ENCODE data around the gene GIMAP2. TPM values are rescaled to one million over a fixed set of nuclear protein-coding genes. Genes with fewer than 3 reads are reported as not detected.
"Not testable (repeated sequence)": the region's sequence is repeated elsewhere in the genome, so short reads cannot be mapped to it uniquely, and the experiment has no call there.

GIMAP2 gene
- total RNA-seq, 1 donor from 2014 or later, result not detected

- Histone ChIP-seq H3K4me2 (ENCODE audit: low read length) (no peak overlapping the region), H3K4me3 (ENCODE audit: insufficient read depth, low read depth, low read length) (no peak overlapping the region), H3K27me3 (ENCODE audit: insufficient read depth, low read length) (no peaks in the 10 kb centered on the region), H3K27ac (ENCODE audit: low read depth, low read length) (no peak overlapping the region), H2AFZ (ENCODE audit: low read depth, low read length) (no peak overlapping the region), H3K9ac (ENCODE audit: low read length) (no peak overlapping the region), H3K4me1 (ENCODE audit: insufficient read depth, low read length) (no peaks in the 10 kb centered on the region), H3K9me3 (ENCODE audit: insufficient read depth, low read depth, low read length) (no peaks in the 10 kb centered on the region), H3K36me3 (ENCODE audit: insufficient read depth, low read length) (no peaks in the 10 kb centered on the region), H3K79me2 (ENCODE audit: insufficient read depth, low read length) (no peaks in the 10 kb centered on the region), H4K20me1 (ENCODE audit: insufficient read depth, low read length) (no peaks in the 10 kb centered on the region)
- H3K4me3 Mint-ChIP-seq (ENCODE audit: unreplicated experiment), result no peak overlapping the region
- H3K9me3 Mint-ChIP-seq (ENCODE audit: unreplicated experiment), result peaks cover 4% of the 10 kb centered on the region
- H3K27me3 Mint-ChIP-seq (ENCODE audit: low read depth, unreplicated experiment), result peaks cover 5% of the 10 kb centered on the region
- peaks cover 9% of the 10 kb centered on the region for H3K4me1 Mint-ChIP-seq (ENCODE audit: low read depth, unreplicated experiment)
- DNase-seq (ENCODE audit: low read depth) (no peak), FAIRE-seq (no peak)
- no peak overlapping the region for H3K27ac Mint-ChIP-seq (ENCODE audit: unreplicated experiment)
- no peaks in the 10 kb centered on the region for H3K36me3 Mint-ChIP-seq (ENCODE audit: low read depth, unreplicated experiment)
- TF ChIP-seq CTCF (IDR thresholded peaks at IDR 0.05; ENCODE audit: insufficient read depth, low read depth, low read length), result no peak
- TF ChIP-seq EZH2 (IDR thresholded peaks at IDR 0.05; ENCODE audit: insufficient read depth, low read length), result no peak
Measured at GRCh38 chr7:150675714-150676113, 9.8 kb upstream of the GIMAP2 start.

DNA sequence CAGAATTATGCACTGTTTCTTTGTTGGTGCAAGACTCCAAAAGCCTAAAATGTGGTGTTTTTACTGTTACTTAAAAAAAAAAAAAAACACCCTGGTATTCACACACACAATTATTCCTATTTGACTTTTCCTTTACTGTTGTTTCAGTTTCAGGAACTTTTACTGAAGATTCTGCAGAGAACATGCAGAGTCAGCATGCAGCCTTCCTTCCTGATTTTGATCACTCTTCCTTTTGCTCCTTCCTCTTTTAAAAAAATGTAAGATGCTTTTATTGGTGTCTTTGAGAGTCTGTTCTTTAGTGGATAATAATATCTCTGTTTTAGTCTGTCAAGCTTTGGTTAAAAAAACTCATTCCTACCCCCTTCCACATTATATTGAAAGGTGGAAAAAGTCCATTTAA is 9.2 kb upstream of the GIMAP2 start:
- H3K27ac Mint-ChIP-seq (ENCODE audit: unreplicated experiment); H3K27me3 Mint-ChIP-seq (ENCODE audit: low read depth, unreplicated experiment); H3K4me1 Mint-ChIP-seq (ENCODE audit: low read depth, unreplicated experiment); H3K27me3 ChIP-seq (ENCODE audit: insufficient read depth, low read length); H2AFZ ChIP-seq (ENCODE audit: low read depth, low read length); H3K9ac ChIP-seq (ENCODE audit: low read length); H3K36me3 ChIP-seq (ENCODE audit: insufficient read depth, low read length); H3K4me2 ChIP-seq (ENCODE audit: low read length); H3K36me3 Mint-ChIP-seq (ENCODE audit: low read depth, unreplicated experiment); H3K9me3 ChIP-seq (ENCODE audit: insufficient read depth, low read depth, low read length); FAIRE-seq; DNase-seq (ENCODE audit: low read depth); H3K9me3 Mint-ChIP-seq (ENCODE audit: unreplicated experiment); H4K20me1 ChIP-seq (ENCODE audit: insufficient read depth, low read length); H3K27ac ChIP-seq (ENCODE audit: low read depth, low read length); H3K4me1 ChIP-seq (ENCODE audit: insufficient read depth, low read length); H3K4me3 ChIP-seq (ENCODE audit: insufficient read depth, low read depth, low read length); H3K79me2 ChIP-seq (ENCODE audit: insufficient read depth, low read length); H3K4me3 Mint-ChIP-seq (ENCODE audit: unreplicated experiment): not testable (repeated sequence)

DNA sequence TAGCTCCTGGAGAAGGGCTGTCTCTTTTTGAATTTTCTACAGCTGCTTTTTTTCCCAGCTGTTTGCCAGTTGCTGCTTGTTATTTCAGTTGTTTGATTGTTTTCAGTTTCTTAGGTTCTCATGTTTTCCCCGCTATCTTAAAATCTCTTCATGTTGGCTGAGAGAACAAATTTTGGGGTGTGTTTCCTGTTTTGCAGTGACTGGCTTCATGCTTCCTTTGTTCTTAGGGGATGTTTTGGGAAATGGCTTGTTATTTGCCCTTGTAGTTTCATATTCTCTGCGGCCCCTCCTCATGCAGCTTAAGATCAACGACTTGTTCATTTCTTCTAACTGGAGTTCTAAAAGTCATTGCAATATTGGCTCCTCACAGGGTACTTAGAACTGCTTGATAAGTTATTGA is 8.7 kb upstream of the GIMAP2 start:
- H2AFZ ChIP-seq (ENCODE audit: low read depth, low read length); H3K9ac ChIP-seq (ENCODE audit: low read length); H3K4me3 ChIP-seq (ENCODE audit: insufficient read depth, low read depth, low read length); H3K27ac ChIP-seq (ENCODE audit: low read depth, low read length); FAIRE-seq; H4K20me1 ChIP-seq (ENCODE audit: insufficient read depth, low read length); H3K27ac Mint-ChIP-seq (ENCODE audit: unreplicated experiment); H3K36me3 Mint-ChIP-seq (ENCODE audit: low read depth, unreplicated experiment); H3K9me3 ChIP-seq (ENCODE audit: insufficient read depth, low read depth, low read length); H3K4me1 ChIP-seq (ENCODE audit: insufficient read depth, low read length); H3K79me2 ChIP-seq (ENCODE audit: insufficient read depth, low read length); H3K9me3 Mint-ChIP-seq (ENCODE audit: unreplicated experiment); DNase-seq (ENCODE audit: low read depth); H3K4me1 Mint-ChIP-seq (ENCODE audit: low read depth, unreplicated experiment); H3K4me3 Mint-ChIP-seq (ENCODE audit: unreplicated experiment); H3K4me2 ChIP-seq (ENCODE audit: low read length); H3K27me3 ChIP-seq (ENCODE audit: insufficient read depth, low read length); H3K36me3 ChIP-seq (ENCODE audit: insufficient read depth, low read length); H3K27me3 Mint-ChIP-seq (ENCODE audit: low read depth, unreplicated experiment): not testable (repeated sequence)

DNA sequence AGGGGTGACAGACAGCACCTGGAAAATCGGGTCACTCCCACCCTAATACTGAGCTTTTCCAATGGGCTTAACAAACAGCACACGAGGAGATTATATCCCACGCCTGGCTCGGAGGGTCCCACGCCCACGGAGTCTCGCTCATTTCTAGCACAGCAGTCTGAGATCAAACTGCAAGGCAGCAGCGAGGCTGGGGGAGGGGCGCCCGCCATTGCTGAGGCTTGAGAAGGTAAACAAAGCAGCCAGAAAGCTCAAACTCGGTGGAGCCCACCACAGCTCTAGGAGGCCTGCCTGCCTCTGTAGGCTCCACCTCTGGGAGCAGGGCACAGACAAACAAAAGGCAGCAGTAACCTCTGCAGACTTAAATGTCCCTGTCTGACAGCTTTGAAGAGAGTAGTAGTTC is 6.9 kb upstream of the GIMAP2 start:
- FAIRE-seq; H3K27me3 ChIP-seq (ENCODE audit: insufficient read depth, low read length): not testable (repeated sequence)

GRCh38 chr7:150680364-150680763 is 5.1 kb upstream of the GIMAP2 start:
- H3K27ac Mint-ChIP-seq (ENCODE audit: unreplicated experiment); H3K4me1 Mint-ChIP-seq (ENCODE audit: low read depth, unreplicated experiment); H3K27me3 Mint-ChIP-seq (ENCODE audit: low read depth, unreplicated experiment): not testable (repeated sequence)

More for the DNA sequence above, 6.9 kb upstream of the GIMAP2 start:
- H2AFZ ChIP-seq (ENCODE audit: low read depth, low read length); H4K20me1 ChIP-seq (ENCODE audit: insufficient read depth, low read length); H3K79me2 ChIP-seq (ENCODE audit: insufficient read depth, low read length); H3K27ac ChIP-seq (ENCODE audit: low read depth, low read length); H3K4me1 ChIP-seq (ENCODE audit: insufficient read depth, low read length); H3K9me3 ChIP-seq (ENCODE audit: insufficient read depth, low read depth, low read length); H3K9me3 Mint-ChIP-seq (ENCODE audit: unreplicated experiment); H3K4me3 ChIP-seq (ENCODE audit: insufficient read depth, low read depth, low read length); H3K9ac ChIP-seq (ENCODE audit: low read length); DNase-seq (ENCODE audit: low read depth); H3K27me3 Mint-ChIP-seq (ENCODE audit: low read depth, unreplicated experiment); H3K4me3 Mint-ChIP-seq (ENCODE audit: unreplicated experiment); H3K4me1 Mint-ChIP-seq (ENCODE audit: low read depth, unreplicated experiment); H3K4me2 ChIP-seq (ENCODE audit: low read length); H3K36me3 Mint-ChIP-seq (ENCODE audit: low read depth, unreplicated experiment); H3K27ac Mint-ChIP-seq (ENCODE audit: unreplicated experiment); H3K36me3 ChIP-seq (ENCODE audit: insufficient read depth, low read length): not testable (repeated sequence)

More at GRCh38 chr7:150680364-150680763, 5.1 kb upstream of the GIMAP2 start:
- H2AFZ ChIP-seq (ENCODE audit: low read depth, low read length); H3K9me3 ChIP-seq (ENCODE audit: insufficient read depth, low read depth, low read length); H3K27ac ChIP-seq (ENCODE audit: low read depth, low read length); H3K9ac ChIP-seq (ENCODE audit: low read length); H3K36me3 Mint-ChIP-seq (ENCODE audit: low read depth, unreplicated experiment); H3K79me2 ChIP-seq (ENCODE audit: insufficient read depth, low read length); H3K36me3 ChIP-seq (ENCODE audit: insufficient read depth, low read length); H3K9me3 Mint-ChIP-seq (ENCODE audit: unreplicated experiment); H4K20me1 ChIP-seq (ENCODE audit: insufficient read depth, low read length); H3K4me2 ChIP-seq (ENCODE audit: low read length); H3K4me3 Mint-ChIP-seq (ENCODE audit: unreplicated experiment); H3K4me3 ChIP-seq (ENCODE audit: insufficient read depth, low read depth, low read length); DNase-seq (ENCODE audit: low read depth); H3K27me3 ChIP-seq (ENCODE audit: insufficient read depth, low read length); H3K4me1 ChIP-seq (ENCODE audit: insufficient read depth, low read length); FAIRE-seq: not testable (repeated sequence)

Data from astrocyte (in vitro differentiated cells and primary cell).